GM23248 (cell line): ENCODE results near the gene JARID2.

Experiments used
- EZH2 ChIP-seq: fragments of 200-600 bp; sonication (generic); IDR thresholded peaks from 2 replicates; pipeline ENCODE4 v1.6.1; 2018; ENCODE audit warnings: antibody characterized with exemption, mild to moderate bottlenecking; ENCODE audit not compliant: insufficient read depth, poor library complexity, severe bottlenecking
- EZH2phosphoT487 ChIP-seq: fragments of 200-600 bp; sonication (generic); IDR thresholded peaks from 2 replicates; pipeline ENCODE4 v1.6.1; 2018; ENCODE audit warnings: antibody characterized with exemption, moderate library complexity, mild to moderate bottlenecking, low read depth; ENCODE audit not compliant: insufficient read depth

DNA sequence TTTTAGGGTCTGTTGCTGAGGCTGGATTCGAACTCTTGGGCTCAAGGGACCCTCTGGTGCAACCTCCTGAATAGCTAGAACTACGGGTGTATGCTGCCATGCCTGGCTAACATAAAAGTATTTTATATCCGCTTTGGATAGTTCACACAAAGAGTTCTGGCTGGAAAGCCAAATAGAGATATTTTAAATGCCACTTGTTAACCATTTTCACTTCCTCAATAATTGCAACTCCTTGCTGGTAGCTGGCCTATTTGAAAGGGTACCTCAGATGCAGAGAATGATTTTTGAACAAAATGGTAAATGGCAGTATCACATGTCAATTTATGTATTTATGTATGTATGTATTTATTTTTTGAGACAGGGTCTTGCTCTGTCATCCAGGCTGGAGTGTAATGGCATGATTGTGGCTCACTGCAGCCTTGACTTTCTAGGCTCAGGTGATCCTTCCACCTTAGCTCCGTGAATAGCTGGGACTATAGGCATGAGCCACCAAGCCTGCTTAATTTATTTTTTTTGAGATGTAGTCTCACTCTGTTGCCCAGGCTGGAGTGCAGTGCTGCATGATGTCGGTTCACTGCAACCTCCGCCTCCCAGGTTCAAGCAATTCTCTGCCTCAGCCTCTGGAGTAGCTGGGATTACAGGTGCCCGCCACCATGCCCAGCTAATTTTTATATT, 12.9 kb upstream of the JARID2 start:
- no peak for TF ChIP-seq EZH2
- TF ChIP-seq EZH2phosphoT487: no peak
